LoVo (cell line): ENCODE data around the gene MAP2K7.
A peak's percentile ranks its signal among the peaks of the same experiment; 100 is the strongest.
"Not testable (repeated sequence)": the region's sequence is repeated elsewhere in the genome, so short reads cannot be mapped to it uniquely, and the experiment has no call there.

Source experiments
- DNase-seq: peaks from one replicate; pipeline ENCODE4 v3.0.0-alpha.2; 2016; ENCODE audit warnings: low spot score

The MAP2K7 gene

DNA sequence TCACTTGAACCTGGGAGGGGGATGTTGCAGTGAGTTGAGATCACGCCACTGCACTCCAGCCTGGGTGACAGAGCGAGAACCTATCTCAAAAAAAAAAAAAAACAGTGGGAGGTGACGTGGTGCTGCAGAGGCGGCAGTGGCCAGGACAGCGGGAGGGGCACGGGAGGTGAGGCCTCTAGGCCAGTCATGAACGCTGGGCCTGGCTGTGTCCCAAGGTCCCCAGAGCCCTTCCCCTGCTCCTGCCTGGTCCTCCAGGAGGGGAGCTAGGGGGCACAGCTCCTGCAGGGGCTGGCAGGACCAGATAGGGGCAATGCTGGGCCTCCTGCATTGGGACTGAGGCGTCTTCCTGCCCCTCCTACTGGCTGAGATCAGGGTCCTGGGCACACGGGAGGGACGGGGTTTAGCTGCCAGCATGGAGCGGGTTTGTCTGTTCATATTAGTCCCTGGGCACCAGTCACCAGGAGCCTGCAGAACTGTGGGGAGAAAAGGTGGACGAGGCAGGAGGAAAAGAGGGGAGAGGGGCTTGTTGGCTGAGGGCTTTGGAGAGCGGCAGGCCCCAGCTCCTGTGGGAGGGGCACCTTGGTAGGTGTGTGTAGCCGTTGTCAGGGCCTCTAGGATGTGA is 4.5 kb downstream of the MAP2K7 start:
- DNase-seq: no peak

DNA sequence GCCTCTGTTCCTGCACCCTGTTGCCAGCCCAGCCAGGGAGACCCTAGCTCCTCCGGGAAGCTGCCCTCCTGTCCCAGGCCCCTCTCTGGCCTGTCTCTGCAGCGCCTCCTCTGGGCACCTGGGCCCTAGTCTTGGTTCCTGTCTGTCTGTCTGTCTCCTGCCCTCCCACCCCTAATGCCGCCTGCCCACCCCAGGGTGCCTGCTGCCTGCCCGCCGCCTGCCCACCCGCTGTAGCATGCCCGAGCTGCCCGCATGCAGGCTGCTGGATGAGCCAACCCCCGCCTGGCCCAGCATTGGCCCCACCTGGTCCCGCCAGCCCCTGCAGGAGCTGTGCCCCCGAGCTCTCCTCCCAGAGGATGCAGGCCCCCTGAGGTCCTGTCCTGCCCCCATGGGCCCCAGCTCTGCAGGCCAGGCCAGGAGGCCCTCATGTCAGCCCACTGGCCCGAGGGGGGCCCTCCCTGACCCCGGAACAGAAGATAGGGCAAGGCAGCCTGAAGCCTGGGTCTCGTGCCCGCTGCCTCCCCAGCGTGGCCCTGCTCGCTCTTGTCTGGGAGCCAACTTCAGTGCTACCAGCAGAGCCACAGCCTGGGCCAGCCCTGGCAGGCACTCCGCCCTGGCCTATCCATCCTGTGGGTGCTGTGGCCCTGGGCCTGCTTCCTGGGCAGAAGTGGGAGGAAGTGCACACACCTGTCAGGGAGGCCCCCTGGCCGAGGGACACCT is 5.2 kb downstream of the MAP2K7 start:
- no peak for DNase-seq

GRCh38 chr19:7909471-7910067 is 5.9 kb downstream of the MAP2K7 start:
- DNase-seq: no peak

DNA sequence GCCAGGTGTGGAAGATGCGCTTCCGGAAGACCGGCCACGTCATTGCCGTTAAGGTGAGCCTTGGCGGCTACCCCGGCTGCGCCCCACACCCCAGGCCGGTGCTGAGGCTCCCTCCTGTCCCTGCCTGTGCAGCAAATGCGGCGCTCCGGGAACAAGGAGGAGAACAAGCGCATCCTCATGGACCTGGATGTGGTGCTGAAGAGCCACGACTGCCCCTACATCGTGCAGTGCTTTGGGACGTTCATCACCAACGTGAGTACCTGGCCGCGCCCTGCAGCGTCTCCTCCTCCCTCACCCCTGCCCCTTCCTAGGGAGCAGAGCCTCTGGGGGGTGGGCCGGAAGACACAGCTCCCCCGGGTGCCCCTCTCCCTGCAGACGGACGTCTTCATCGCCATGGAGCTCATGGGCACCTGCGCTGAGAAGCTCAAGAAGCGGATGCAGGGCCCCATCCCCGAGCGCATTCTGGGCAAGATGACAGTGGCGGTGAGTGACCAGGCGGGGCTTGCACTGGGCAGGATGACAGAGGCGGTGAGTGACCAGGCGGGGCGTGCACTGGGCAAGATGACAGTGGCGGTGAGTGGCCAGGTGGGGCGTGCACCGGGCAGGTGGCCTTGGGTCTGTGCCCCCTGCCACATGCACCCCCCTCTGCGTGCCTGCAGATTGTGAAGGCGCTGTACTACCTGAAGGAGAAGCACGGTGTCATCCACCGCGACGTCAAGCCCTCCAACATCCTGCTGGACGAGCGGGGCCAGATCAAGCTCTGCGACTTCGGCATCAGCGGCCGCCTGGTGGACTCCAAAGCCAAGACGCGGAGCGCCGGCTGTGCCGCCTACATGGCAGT is 6.9 kb downstream of the MAP2K7 start:
- no peak for DNase-seq

DNA sequence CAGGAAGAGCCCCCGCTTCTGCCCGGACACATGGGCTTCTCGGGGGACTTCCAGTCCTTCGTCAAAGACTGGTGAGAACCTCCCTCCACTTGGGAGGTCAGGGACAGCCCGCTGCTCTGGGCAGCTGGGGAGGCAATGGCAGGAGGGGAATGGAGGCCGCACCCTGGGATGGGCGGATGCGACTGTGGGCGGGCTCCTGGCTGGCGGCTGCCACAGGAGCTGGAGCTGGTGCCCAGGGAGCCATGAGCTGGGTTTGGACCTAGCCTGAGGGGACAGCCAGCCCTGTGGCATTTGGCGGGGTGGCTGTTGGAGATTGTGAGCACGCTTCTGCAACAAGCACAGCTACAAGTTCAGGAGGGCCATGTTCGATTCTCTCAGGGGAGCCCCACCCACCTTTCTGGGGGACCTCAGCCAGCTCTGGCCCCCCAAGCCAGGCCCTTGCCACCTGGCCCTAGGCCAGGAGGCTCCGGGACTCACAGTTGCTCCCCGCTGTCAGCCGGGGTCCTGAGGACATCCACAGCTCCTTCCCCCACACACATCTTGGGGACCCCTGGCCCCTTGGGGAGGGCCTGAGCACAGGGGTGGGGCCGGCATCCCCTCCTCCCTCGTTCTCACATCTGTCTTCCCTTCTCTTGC is 7.9 kb downstream of the MAP2K7 start:
- no peak for DNase-seq

GRCh38 chr19:7912144-7912696 is 8.5 kb downstream of the MAP2K7 start:
- DNase-seq: no peak

DNA sequence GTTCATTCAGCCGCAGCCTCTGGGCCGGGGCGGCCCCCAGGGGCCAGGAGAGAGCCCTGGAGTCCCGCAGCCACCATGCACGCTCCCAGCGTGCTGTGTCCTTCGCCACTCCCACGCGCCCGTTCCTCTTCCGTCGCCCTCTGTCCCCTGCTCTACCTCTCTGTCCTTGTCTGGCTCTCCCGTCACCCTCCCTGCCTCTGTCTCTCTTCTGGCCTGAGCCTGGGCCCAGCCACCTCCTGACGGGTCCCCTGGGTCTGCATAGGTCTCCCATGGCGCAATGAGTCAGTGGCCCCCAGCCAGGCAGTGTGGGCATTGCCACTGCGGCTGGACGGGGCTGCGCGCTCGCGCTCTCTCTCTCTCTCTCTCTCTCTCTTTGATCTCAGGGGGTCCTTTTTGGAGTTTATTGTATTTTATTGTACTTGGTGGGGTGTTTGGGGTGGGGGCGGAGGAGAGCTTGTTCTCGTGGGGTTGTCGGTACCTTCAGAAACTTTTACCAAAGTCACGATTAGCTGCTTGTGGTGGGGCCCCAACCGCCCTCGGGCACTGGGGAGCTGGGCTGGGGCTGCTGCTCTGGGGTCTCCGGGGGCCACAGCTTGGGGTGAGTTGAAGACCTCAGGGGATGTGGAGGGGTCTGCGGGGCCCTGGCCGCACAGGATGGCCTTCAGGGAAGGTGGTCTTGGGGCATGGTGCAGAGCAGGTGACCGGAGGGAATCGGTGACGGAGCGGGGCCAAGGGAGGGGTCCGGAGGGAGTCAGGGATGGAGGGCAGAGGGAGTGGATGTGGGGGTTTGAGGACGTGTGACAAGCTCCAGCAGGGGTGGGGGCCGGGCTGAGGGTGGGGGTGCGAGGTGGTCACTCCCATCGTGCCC is 9.3 kb downstream of the MAP2K7 start:
- no peak for DNase-seq

DNA sequence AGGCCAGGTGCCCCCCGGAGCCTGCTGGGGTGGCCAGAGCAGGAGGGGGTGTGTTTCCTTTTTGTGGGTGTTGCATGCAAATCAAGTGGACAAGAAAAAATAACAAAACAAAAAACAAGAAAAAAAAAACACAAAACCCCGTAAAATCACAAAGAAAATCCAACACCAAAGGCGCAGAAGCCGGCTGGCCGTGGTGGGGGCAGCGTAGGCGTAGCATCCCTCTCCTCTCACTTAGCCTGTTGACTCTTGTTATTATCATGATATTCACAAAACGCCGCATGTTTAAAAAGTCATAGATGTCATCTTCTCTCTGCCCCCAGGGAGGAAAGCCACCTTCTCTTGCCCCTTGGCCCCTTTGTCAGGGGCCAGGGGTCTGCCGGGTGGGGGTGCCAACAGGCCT is 10.0 kb downstream of the MAP2K7 start:
- no peak for DNase-seq

GRCh38 chr19:7914099-7914498 is 10.4 kb downstream of the MAP2K7 start:
- no peak for DNase-seq

DNA sequence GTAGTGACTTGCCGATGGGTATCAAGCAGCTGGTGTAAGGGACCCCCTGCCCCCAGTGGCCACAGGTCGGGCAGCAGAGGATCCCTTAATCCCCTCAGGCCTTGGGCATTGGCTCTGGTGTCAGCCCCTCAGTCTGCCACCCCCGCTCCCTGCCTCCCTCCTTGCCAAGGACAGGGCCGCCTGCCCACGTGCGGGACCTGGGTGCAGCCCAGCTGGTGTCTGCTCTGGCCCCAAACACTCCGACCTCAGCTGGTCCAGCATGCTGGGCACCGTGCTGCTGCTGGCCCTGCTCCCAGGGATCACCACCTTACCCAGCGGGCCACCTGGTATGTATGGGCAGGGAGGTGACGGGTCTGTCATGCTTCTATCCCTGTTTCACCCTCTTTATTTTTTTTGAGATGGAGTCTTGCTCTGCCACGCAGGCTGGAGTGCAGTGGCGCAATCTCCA is 10.9 kb downstream of the MAP2K7 start, which contains the start of gene TGFBR3L:
TGFBR3L (plus strand) TSS at position 233 of the 448 bp plus-strand sequence.
- no peak for DNase-seq

DNA sequence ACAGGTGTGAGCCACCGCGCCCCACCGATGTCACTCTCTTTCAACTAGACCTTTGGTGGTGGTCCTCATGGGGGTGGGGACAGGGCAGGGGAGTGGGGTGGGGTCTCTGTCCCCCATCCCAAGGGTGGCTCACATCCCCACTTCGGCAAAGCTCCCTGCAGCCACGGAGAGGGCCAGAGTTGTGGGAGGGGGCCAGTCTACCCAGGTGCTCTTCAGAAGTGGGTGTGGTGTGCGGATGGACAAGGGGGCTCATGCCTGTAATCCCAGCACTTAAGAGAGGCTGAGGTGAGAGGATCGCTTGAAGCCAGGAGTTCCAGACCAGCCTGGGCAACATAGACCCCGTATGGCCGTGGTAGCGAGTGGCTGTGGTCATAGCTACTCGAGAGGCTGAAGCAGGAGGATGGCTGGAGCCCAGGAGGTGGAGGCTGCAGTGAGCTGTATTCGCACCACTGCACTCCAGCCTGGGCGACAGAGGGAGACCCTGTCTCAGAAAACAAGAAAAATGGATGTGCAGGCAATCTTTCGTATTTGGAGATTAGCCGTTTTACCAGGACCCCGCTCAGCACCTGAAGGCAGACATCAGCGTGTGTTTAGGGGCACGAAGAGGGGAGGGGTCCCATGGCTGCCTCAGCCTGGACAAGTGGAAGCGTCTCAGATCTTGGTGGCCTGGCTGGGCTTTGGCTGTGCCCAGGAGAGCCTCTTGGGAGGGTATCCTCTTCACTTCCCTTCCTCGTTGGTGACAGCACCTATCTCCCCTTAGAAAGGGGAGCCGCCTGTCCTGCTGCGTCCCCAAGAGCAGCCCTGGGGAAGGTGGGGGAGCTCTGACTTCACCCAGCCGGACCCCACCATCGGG is 11.8 kb downstream of the MAP2K7 start:
- no peak for DNase-seq

- DNase-seq: peak; percentile 54
Measured at GRCh38 chr19:7916103-7916954, 12.7 kb downstream of the MAP2K7 start.

GRCh38 chr19:7916955-7917266 is 13.2 kb downstream of the MAP2K7 start:
- DNase-seq: no peak

GRCh38 chr19:7917267-7918061 is 13.8 kb downstream of the MAP2K7 start:
- DNase-seq: peak; percentile 66

DNA sequence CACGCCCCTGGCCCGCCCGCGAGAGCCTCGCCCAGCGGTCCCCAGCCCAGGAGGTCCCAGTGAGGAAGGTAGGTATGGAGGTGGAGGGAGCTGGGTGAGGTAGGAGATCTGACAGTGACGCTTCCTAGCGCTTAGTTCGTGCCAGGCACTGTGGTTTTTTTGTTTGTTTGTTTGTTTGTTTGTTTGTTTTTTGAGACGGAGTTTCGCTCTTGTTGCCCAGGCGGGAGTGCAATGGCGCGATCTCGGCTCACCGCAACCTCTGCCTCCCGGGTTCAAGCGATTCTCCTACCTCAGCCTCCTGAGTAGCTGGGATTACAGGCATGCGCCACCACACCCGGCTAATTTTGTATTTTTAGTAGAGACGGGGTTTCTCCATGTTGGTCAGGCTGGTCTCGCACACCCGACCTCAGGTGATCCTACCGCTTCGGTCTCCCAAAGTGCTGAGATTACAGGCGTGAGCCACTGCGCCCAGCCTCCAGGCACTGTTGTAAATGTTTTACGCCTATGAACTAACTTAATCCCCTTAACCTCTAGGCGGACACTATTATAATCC is 14.5 kb downstream of the MAP2K7 start:
- not testable (repeated sequence) for DNase-seq

GRCh38 chr19:7918615-7919421 is 15.1 kb downstream of the MAP2K7 start:
- no peak for DNase-seq
